Endothelial cell of umbilical vein (primary cell): ENCODE measurements around the gene CD48. TPM values are rescaled to one million over a fixed set of nuclear protein-coding genes. Genes with fewer than 3 reads are reported as not detected.

Experiments
- BruUV-seq: library from RNA; stranded (reverse); fragments of 400-500 nt; replicated peaks from 2 replicates; lab custom pipeline; 2021; lab: Mats Ljungman, UMichigan
- CTCF ChIA-PET: fragments of 300-600, 350-600 bp; sonication (Branson Sonifier 250); formaldehyde crosslinking; loops from one replicate; lab custom pipeline; 2021; ENCODE audit warnings: antibody characterized with exemption, inconsistent platforms; lab: Charles Lee
- POLR2A ChIA-PET: fragments of 300-600, 350-600 bp; sonication (Branson Sonifier 250); formaldehyde crosslinking; loops from one replicate; lab custom pipeline; 2021; ENCODE audit warnings: antibody characterized with exemption, inconsistent platforms; lab: Charles Lee
- DNase-seq: peaks from one replicate; pipeline ENCODE4 v3.0.0-alpha.2; 2011; ENCODE audit warnings: low read depth, low spot score
- FAIRE-seq: peaks from 2 replicates; lab custom pipeline; 2011; peaks lifted over from hg19 to GRCh38; lab: Jason Lieb, UNC
- H2AFZ ChIP-seq: 2 replicates; pipeline ENCODE4 v1.6.0; 2012; ENCODE audit warnings: low read depth, low read length, control low read depth, inconsistent platforms
- H3K27ac ChIP-seq: 2 replicates; pipeline ENCODE4 v1.5.1; 2011; ENCODE audit warnings: low read depth, mild to moderate bottlenecking, control low read depth, low read length, moderate library complexity; ENCODE audit not compliant: insufficient read depth
- H3K27me3 ChIP-seq, 2 experiments: 2 replicates each; pipeline versions ENCODE4 v1.6.0 to v1.6.1; 2011; ENCODE audit warnings: low read length in 2 of 2, mixed read lengths in 1 of 2; ENCODE audit not compliant: control insufficient read depth in 2 of 2, insufficient read depth in 2 of 2
- H3K36me3 ChIP-seq, 2 experiments: 2 replicates in 1 of 2; 3 replicates in 1 of 2; pipeline ENCODE4 v1.5.1; 2011; ENCODE audit warnings: low read length in 2 of 2, mild to moderate bottlenecking in 1 of 2, moderate library complexity in 1 of 2; ENCODE audit not compliant: control insufficient read depth in 2 of 2, insufficient read depth in 2 of 2; ENCODE audit errors: extremely low read depth in 1 of 2
- H3K4me1 ChIP-seq: 3 replicates; pipeline ENCODE4 v1.5.1; 2011; ENCODE audit warnings: mild to moderate bottlenecking, low read length; ENCODE audit not compliant: control insufficient read depth, insufficient read depth; ENCODE audit errors: extremely low read depth
- H3K4me2 ChIP-seq: 2 replicates; pipeline ENCODE4 v1.6.1; 2011; ENCODE audit warnings: low read length, control low read depth, mixed read lengths; ENCODE audit not compliant: insufficient read depth
- H3K4me3 ChIP-seq, 3 experiments: fragments of 200-600 bp in 1 of 3; sonication (generic), shearing (Covaris generic) in 1 of 3; replicated peaks in 1 of 3; 2 replicates each; pipeline ENCODE4 v1.5.1; 2011 to 2016; ENCODE audit warnings: control low read depth in 3 of 3, low read length in 3 of 3, mild to moderate bottlenecking in 2 of 3, inconsistent platforms in 1 of 3, low read depth in 1 of 3, moderate library complexity in 1 of 3; ENCODE audit not compliant: insufficient read depth in 1 of 3
- H3K79me2 ChIP-seq: 2 replicates; pipeline ENCODE4 v1.6.0; 2012; ENCODE audit warnings: low read length, inconsistent platforms; ENCODE audit not compliant: control insufficient read depth, insufficient read depth
- H3K9ac ChIP-seq: replicated peaks from 2 replicates; pipeline ENCODE3; 2011; ENCODE audit warnings: low read length, control low read depth; ENCODE audit not compliant: insufficient read depth; ENCODE audit errors: extremely low read depth
- H3K9me1 ChIP-seq: replicated peaks from 3 replicates; pipeline ENCODE4 v1.6.0; 2011; ENCODE audit warnings: mild to moderate bottlenecking, low read length; ENCODE audit not compliant: control insufficient read depth, insufficient read depth; ENCODE audit errors: extremely low read depth
- H3K9me3 ChIP-seq: replicated peaks from 2 replicates; pipeline ENCODE4 v1.5.1; 2012; ENCODE audit warnings: low read length, inconsistent platforms; ENCODE audit not compliant: control insufficient read depth, insufficient read depth
- H4K20me1 ChIP-seq: replicated peaks from 2 replicates; pipeline ENCODE3; 2011; ENCODE audit warnings: mild to moderate bottlenecking, low read length; ENCODE audit not compliant: control insufficient read depth, insufficient read depth; ENCODE audit errors: extremely low read depth
- EZH2 ChIP-seq: IDR thresholded peaks from 2 replicates; pipeline ENCODE4 v1.6.1; 2012; ENCODE audit warnings: borderline replicate concordance, low read depth, mild to moderate bottlenecking, moderate library complexity, low read length, inconsistent platforms; ENCODE audit not compliant: severe bottlenecking
- MYC ChIP-seq: IDR thresholded peaks from one replicate; pipeline ENCODE4 v1.6.1; 2011; ENCODE audit warnings: mild to moderate bottlenecking, low read depth, low read length
- POLR2A ChIP-seq: IDR thresholded peaks from 2 replicates; pipeline ENCODE4 v1.6.1; 2012; ENCODE audit warnings: low read depth, mild to moderate bottlenecking, control low read depth, low read length
- POLR2AphosphoS5 ChIP-seq: IDR thresholded peaks from 2 replicates; pipeline ENCODE4 v1.6.1; 2012; ENCODE audit warnings: low read depth, mild to moderate bottlenecking, control low read depth, low read length, moderate library complexity; ENCODE audit not compliant: insufficient read depth
- dilution Hi-C: fragments of 300-500 bp; cut with MboI; formaldehyde crosslinking; loops from one replicate; pipeline ENCODE4 v1.15.0; 2019; ENCODE audit warnings: low sequenced_read_pairs; ENCODE audit not compliant: extremely low pct_ligation_motif_present
- intact Hi-C: fragments of 100-400 bp; cut with micrococcal nuclease; formaldehyde crosslinking; loops from one replicate; pipeline ENCODE4 v1.10.0; 2022
- polyA plus RNA-seq, 4 experiments: library from polyadenylated mRNA; depleted of rRNA in 3 of 4; stranded (reverse) in 3 of 4; unstranded in 1 of 4; fragments of >200 nt; gene quantifications; 2 replicates each; pipeline versions ENCODE4 v1.2.1 to v1.2.3, GENCODE V29; 2011 to 2012; ENCODE audit warnings: missing spikeins in 1 of 4
- total RNA-seq: library from RNA; stranded (reverse); gene quantifications from 2 replicates; pipeline ENCODE4 v1.2.3, GENCODE V29; 2021
- TF ChIP-seq, protein P1 (sequence below): IDR thresholded peaks from 2 replicates; pipeline ENCODE4 v1.6.1; 2011; ENCODE audit not compliant: insufficient read depth, insufficient read length
- TF ChIP-seq, protein P2 (sequence below), 2 donors: IDR thresholded peaks; 1 replicate in 1 of 2; 2 replicates in 1 of 2; pipeline ENCODE4 v1.5.1; 2011; ENCODE audit warnings: low read length in 2 of 2, mild to moderate bottlenecking in 2 of 2, moderate library complexity in 2 of 2, control low read depth in 1 of 2, inconsistent platforms in 1 of 2, low read depth in 1 of 2; ENCODE audit not compliant: insufficient read depth in 1 of 2; ENCODE audit errors: extremely low read depth in 1 of 2

The CD48 gene
- total and polyA plus RNA-seq, 2 donors (not counting 3 experiments of a cell fraction or from before 2014, with no cell fraction given): not detected

GRCh38 chr1:160740133-160740688 lies 28.6 kb upstream of the CD48 start:
- TF ChIP-seq POLR2AphosphoS5: no peak
- no peak for TF ChIP-seq MYC
- TF ChIP-seq, protein P1, sequence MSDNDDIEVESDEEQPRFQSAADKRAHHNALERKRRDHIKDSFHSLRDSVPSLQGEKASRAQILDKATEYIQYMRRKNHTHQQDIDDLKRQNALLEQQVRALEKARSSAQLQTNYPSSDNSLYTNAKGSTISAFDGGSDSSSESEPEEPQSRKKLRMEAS: no peak
- no peak for TF ChIP-seq POLR2A
- no peak for TF ChIP-seq EZH2
- TF ChIP-seq, protein P2, sequence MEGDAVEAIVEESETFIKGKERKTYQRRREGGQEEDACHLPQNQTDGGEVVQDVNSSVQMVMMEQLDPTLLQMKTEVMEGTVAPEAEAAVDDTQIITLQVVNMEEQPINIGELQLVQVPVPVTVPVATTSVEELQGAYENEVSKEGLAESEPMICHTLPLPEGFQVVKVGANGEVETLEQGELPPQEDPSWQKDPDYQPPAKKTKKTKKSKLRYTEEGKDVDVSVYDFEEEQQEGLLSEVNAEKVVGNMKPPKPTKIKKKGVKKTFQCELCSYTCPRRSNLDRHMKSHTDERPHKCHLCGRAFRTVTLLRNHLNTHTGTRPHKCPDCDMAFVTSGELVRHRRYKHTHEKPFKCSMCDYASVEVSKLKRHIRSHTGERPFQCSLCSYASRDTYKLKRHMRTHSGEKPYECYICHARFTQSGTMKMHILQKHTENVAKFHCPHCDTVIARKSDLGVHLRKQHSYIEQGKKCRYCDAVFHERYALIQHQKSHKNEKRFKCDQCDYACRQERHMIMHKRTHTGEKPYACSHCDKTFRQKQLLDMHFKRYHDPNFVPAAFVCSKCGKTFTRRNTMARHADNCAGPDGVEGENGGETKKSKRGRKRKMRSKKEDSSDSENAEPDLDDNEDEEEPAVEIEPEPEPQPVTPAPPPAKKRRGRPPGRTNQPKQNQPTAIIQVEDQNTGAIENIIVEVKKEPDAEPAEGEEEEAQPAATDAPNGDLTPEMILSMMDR (IDR thresholded peaks at IDR 0.05; ENCODE audit: extremely low read depth in 1 of 2, insufficient read depth in 1 of 2, low read depth in 1 of 2, low read length in 2 of 2): no peak
- H3K4me1 ChIP-seq: no peaks in the 10 kb centered on the region
- no peaks in the 10 kb centered on the region for H4K20me1 ChIP-seq
- no peak for DNase-seq
- BruUV-seq: no TSS peak
- intact Hi-C loops: no loop called here
- no peak overlapping the region for H2AFZ ChIP-seq
- no peak overlapping the region for H3K4me2 ChIP-seq
- ChIA-PET POLR2A (no interaction called here), CTCF (no interaction called here)
- FAIRE-seq: no peak
- H3K4me3 ChIP-seq: no peak overlapping the region
- H3K9me3 ChIP-seq: no peaks in the 10 kb centered on the region
- H3K27me3 ChIP-seq: peaks cover 0 to 2% of the 10 kb centered on the region in 2 experiments
- H3K36me3 ChIP-seq: no peaks in the 10 kb centered on the region
- no peaks in the 10 kb centered on the region for H3K9me1 ChIP-seq
- no peak overlapping the region for H3K9ac ChIP-seq
- no peak overlapping the region for H3K27ac ChIP-seq
- dilution Hi-C loops: no loop called here
- H3K79me2 ChIP-seq: no peaks in the 10 kb centered on the region
